SW 1271 (cell line): ENCODE measurements around the gene TRAF3IP1.

Source experiments
- DNase-seq, 2 experiments: peaks; one replicate each; lab custom pipeline; 2025; lab: John Stamatoyannopoulos, UW

TRAF3IP1 gene

GRCh38 chr2:238408615-238409340 is 88.5 kb downstream of the TRAF3IP1 start:
- no peak for DNase-seq

GRCh38 chr2:238409341-238410199 is 89.3 kb downstream of the TRAF3IP1 start:
- DNase-seq, result no peak

GRCh38 chr2:238412067-238412767 is 91.9 kb downstream of the TRAF3IP1 start:
- DNase-seq, result no peak

DNA sequence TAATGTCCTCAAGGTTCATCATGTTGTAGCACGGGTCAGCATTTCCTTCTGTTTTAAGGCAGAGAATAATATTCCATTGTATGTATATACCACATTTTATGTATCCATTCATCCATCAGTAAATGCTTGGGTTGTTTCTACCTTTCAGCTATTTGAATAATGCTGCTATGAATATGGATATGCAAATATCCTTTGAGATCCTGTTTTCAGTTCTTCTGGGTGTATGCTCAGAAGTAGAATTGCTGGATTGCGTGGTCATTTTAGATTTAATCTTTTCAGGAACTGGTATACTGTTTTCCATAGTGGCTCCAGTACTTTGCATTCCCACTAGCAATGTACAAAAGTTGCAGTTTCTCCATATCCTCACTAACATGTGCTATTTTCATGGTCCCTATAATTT is 93.0 kb downstream of the TRAF3IP1 start:
- no peak for DNase-seq

- DNase-seq, result no peak
These were observed 94.9 kb downstream of the TRAF3IP1 start for GRCh38 chr2:238415036-238415764.

DNA sequence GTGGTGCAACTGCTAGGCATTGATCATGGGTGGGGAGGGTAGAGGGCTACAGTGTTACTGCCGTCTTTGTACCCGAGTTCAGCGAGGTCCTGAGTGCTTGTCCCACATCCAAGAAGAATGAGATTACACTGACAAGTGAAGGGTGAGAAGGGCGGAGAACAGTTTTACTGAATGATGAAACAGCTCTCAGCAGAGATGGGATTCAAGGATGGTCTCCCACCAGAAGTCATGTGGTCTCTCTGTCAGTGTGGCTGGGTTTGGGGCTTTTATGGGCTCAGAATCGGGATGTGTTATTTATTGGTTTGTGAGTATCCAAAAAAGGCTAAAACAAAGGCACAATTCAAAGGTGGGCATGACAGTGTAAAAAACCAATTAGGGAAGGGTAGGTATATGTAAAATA is 95.6 kb downstream of the TRAF3IP1 start:
- DNase-seq, result no peak

DNA sequence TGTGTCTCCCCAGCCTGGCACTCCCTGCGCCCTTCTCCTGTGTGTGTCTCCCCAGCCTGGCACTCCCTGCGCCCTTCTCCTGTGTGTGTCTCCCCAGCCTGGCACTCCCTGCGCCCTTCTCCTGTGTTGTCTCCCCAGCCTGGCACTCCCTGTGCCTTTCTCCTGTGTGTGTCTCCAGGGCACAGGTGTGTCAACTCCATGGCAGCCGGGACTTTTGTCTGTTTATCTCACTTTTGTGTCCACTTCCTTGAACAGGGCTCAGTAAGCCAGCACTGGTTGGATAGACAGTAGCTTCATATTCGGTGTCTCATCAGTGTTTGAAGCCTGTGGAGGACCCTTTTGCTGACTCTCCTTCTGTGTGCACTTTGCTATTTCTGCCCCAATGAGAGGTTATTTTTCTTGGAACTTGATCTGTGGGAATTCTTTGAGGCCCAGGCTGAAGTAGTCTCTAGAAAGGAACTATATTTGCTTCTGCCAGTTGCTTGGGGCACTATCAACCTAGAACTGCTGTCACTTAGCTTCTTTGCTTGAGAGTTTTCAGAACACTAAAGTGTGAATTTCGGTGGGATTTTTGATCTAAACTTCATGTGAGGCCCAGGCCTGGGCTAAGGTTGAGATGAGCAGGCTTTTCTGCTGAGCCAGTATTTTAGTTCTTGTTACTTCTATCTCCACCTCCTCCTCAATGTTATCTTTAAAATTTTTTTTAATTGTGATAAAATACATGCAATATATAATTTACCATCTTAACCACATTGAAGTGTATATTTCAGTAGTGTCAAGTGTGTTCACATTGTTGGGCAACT is 98.1 kb downstream of the TRAF3IP1 start:
- no peak for DNase-seq

GRCh38 chr2:238418999-238419546 is 98.8 kb downstream of the TRAF3IP1 start:
- DNase-seq, result no peak

- DNase-seq, result no peak
These were observed 100.1 kb downstream of the TRAF3IP1 start for GRCh38 chr2:238420442-238420841.

GRCh38 chr2:238420878-238421694 is 100.8 kb downstream of the TRAF3IP1 start:
- DNase-seq, result no peak

DNA sequence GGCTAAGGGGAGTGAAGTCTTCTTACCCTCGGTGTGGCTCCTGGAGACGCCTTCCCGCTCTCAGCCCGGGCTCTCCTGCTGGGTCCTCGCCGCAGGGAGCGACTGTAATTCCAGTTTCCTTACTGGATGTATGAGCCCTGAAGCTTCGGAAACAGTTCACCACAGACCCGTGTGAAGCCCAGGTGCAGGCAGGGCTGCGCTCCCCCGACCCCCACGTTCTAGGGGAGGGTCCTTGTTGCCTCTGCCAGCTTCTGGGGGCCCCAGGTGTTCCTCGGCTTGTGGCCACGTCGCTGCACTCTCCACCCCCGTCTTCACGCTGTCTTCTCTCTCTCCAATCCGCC is 101.3 kb downstream of the TRAF3IP1 start:
- DNase-seq, result no peak

- no peak for DNase-seq
These were observed 102.0 kb downstream of the TRAF3IP1 start for GRCh38 chr2:238422285-238422684.

GRCh38 chr2:238422940-238423339 is 102.6 kb downstream of the TRAF3IP1 start:
- no peak for DNase-seq

GRCh38 chr2:238423561-238424312 is 103.4 kb downstream of the TRAF3IP1 start:
- DNase-seq, result no peak

- no peak for DNase-seq
These were observed 104.0 kb downstream of the TRAF3IP1 start for GRCh38 chr2:238424313-238424700.

GRCh38 chr2:238425505-238425978 is 105.2 kb downstream of the TRAF3IP1 start:
- DNase-seq, result no peak

- DNase-seq, result peak in 1 of 2 experiments; percentile 55
These were observed 105.8 kb downstream of the TRAF3IP1 start for GRCh38 chr2:238425979-238426567.

- peak; percentile 62 to 76 for DNase-seq
These were observed 106.5 kb downstream of the TRAF3IP1 start, which contains the start of gene ASB1 for GRCh38 chr2:238426568-238427434. TSS of gene ASB1 (plus strand) at chr2:238426927. CDS start at chr2:238427071, 144 bp downstream.
